HEK293 (cell line): Measurements from ENCODE around the gene AIF1.

ENCODE experiments used
- KLF16 ChIP-seq: fragments of 450-650 bp; formaldehyde crosslinking; IDR thresholded peaks from 2 replicates; pipeline ENCODE4 v1.5.1; 2017; ENCODE audit warnings: missing biosample characterization, missing genetic modification characterization
- PRDM6 ChIP-seq: fragments of 450-650 bp; formaldehyde crosslinking; IDR thresholded peaks from 2 replicates; pipeline ENCODE4 v1.5.1; 2017; ENCODE audit warnings: missing biosample characterization, missing genetic modification characterization
- RBAK ChIP-seq: fragments of 450-650 bp; formaldehyde crosslinking; IDR thresholded peaks from 2 replicates; pipeline ENCODE4 v1.5.1; 2016; ENCODE audit warnings: missing biosample characterization, missing genetic modification characterization
- ZBTB1 ChIP-seq: fragments of 450-650 bp; formaldehyde crosslinking; IDR thresholded peaks from 2 replicates; pipeline ENCODE4 v1.5.1; 2016; ENCODE audit warnings: missing biosample characterization, missing genetic modification characterization
- ZBTB7A ChIP-seq: fragments of 450-650 bp; formaldehyde crosslinking; IDR thresholded peaks from 2 replicates; pipeline ENCODE4 v1.5.1; 2016; ENCODE audit warnings: low read depth, missing biosample characterization, missing genetic modification characterization
- ZBTB8A ChIP-seq: fragments of 450-650 bp; formaldehyde crosslinking; IDR thresholded peaks from 2 replicates; pipeline ENCODE4 v1.5.1; 2016; ENCODE audit warnings: missing biosample characterization, missing genetic modification characterization
- ZNF311 ChIP-seq: fragments of 450-650 bp; formaldehyde crosslinking; IDR thresholded peaks from 2 replicates; pipeline ENCODE4 v1.5.1; 2017; ENCODE audit warnings: missing biosample characterization, missing genetic modification characterization, borderline replicate concordance
- ZNF423 ChIP-seq: fragments of 450-650 bp; formaldehyde crosslinking; IDR thresholded peaks from 2 replicates; pipeline ENCODE4 v1.5.1; 2016; ENCODE audit warnings: missing biosample characterization, missing genetic modification characterization
- ZNF76 ChIP-seq: fragments of 450-650 bp; formaldehyde crosslinking; IDR thresholded peaks from 2 replicates; pipeline ENCODE4; 2016; ENCODE audit warnings: low read depth, missing biosample characterization, missing genetic modification characterization, borderline replicate concordance
- ZNF830 ChIP-seq: fragments of 450-650 bp; IDR thresholded peaks from 2 replicates; pipeline ENCODE4 v1.5.0; 2018; ENCODE audit warnings: missing biosample characterization, missing genetic modification characterization, low read depth, mild to moderate bottlenecking, moderate library complexity
- TF ChIP-seq, protein P1 (sequence below): fragments of 450-650 bp; formaldehyde crosslinking; IDR thresholded peaks from 2 replicates; pipeline ENCODE4 v1.5.1; 2016; ENCODE audit warnings: missing biosample characterization, missing genetic modification characterization
- TF ChIP-seq, protein P2 (sequence below): fragments of 450-650 bp; formaldehyde crosslinking; IDR thresholded peaks from 2 replicates; pipeline ENCODE4 v1.5.1; 2016; ENCODE audit warnings: missing biosample characterization, missing genetic modification characterization
- TF ChIP-seq, protein P3 (sequence below): fragments of 450-650 bp; formaldehyde crosslinking; IDR thresholded peaks from 2 replicates; pipeline ENCODE4 v1.5.1; 2016; ENCODE audit warnings: missing biosample characterization, missing genetic modification characterization
- TF ChIP-seq, protein P4 (sequence below): fragments of 450-650 bp; formaldehyde crosslinking; IDR thresholded peaks from 2 replicates; pipeline ENCODE4 v1.5.1; 2016; ENCODE audit warnings: missing biosample characterization, missing genetic modification characterization

- TF ChIP-seq, protein P1, sequence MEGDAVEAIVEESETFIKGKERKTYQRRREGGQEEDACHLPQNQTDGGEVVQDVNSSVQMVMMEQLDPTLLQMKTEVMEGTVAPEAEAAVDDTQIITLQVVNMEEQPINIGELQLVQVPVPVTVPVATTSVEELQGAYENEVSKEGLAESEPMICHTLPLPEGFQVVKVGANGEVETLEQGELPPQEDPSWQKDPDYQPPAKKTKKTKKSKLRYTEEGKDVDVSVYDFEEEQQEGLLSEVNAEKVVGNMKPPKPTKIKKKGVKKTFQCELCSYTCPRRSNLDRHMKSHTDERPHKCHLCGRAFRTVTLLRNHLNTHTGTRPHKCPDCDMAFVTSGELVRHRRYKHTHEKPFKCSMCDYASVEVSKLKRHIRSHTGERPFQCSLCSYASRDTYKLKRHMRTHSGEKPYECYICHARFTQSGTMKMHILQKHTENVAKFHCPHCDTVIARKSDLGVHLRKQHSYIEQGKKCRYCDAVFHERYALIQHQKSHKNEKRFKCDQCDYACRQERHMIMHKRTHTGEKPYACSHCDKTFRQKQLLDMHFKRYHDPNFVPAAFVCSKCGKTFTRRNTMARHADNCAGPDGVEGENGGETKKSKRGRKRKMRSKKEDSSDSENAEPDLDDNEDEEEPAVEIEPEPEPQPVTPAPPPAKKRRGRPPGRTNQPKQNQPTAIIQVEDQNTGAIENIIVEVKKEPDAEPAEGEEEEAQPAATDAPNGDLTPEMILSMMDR (tag by site-specific recombination): no peak
- TF ChIP-seq ZNF76 (tag by site-specific recombination): no peak
- TF ChIP-seq KLF16 (tag by site-specific recombination): no peak
- TF ChIP-seq, protein P2, sequence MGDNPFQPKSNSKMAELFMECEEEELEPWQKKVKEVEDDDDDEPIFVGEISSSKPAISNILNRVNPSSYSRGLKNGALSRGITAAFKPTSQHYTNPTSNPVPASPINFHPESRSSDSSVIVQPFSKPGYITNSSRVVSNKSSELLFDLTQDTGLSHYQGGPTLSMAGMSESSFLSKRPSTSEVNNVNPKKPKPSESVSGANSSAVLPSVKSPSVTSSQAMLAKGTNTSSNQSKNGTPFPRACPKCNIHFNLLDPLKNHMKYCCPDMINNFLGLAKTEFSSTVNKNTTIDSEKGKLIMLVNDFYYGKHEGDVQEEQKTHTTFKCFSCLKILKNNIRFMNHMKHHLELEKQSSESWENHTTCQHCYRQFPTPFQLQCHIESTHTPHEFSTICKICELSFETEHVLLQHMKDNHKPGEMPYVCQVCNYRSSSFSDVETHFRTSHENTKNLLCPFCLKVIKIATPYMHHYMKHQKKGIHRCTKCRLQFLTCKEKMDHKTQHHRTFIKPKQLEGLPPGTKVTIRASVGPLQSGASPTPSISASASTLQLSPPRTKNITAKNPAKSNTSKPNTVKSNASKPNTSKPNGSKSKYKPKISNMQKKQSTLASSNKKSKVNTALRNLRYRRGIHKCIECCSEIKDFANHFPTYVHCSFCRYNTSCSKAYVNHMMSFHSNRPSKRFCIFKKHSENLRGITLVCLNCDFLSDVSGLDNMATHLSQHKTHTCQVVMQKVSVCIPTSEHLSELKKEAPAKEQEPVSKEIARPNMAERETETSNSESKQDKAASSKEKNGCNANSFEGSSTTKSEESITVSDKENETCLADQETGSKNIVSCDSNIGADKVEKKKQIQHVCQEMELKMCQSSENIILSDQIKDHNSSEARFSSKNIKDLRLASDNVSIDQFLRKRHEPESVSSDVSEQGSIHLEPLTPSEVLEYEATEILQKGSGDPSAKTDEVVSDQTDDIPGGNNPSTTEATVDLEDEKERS (tag by site-specific recombination): no peak
- no peak for TF ChIP-seq ZNF311 (tag by site-specific recombination)
- TF ChIP-seq ZBTB1: no peak
- TF ChIP-seq ZBTB7A (tag by site-specific recombination): no peak
- TF ChIP-seq, protein P3, sequence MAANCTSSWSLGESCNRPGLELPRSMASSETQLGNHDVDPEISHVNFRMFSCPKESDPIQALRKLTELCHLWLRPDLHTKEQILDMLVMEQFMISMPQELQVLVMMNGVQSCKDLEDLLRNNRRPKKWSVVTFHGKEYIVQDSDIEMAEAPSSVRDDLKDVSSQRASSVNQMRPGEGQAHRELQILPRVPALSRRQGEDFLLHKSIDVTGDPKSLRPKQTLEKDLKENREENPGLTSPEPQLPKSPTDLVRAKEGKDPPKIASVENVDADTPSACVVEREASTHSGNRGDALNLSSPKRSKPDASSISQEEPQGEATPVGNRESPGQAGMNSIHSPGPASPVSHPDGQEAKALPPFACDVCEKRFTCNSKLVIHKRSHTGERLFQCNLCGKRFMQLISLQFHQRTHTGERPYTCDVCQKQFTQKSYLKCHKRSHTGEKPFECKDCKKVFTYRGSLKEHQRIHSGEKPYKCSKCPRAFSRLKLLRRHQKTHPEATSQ (tag by site-specific recombination): no peak
- no peak for TF ChIP-seq ZBTB8A
- TF ChIP-seq ZNF423 (tag by site-specific recombination): no peak
- TF ChIP-seq, protein P4, sequence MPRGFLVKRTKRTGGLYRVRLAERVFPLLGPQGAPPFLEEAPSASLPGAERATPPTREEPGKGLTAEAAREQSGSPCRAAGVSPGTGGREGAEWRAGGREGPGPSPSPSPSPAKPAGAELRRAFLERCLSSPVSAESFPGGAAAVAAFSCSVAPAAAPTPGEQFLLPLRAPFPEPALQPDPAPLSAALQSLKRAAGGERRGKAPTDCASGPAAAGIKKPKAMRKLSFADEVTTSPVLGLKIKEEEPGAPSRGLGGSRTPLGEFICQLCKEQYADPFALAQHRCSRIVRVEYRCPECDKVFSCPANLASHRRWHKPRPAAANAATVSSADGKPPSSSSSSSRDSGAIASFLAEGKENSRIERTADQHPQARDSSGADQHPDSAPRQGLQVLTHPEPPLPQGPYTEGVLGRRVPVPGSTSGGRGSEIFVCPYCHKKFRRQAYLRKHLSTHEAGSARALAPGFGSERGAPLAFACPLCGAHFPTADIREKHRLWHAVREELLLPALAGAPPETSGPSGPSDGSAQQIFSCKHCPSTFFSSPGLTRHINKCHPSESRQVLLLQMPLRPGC: no peak
- no peak for TF ChIP-seq ZNF830 (tag by site-specific recombination)
- TF ChIP-seq PRDM6 (tag by site-specific recombination): no peak
- no peak for TF ChIP-seq RBAK
Measured at GRCh38 chr6:31634131-31634530, 19.1 kb downstream of the AIF1 start.
